ENCODE results near the gene MBD5. TPM values are rescaled to one million over a fixed set of nuclear protein-coding genes. Genes with fewer than 3 reads are reported as not detected.

MBD5 gene
- total and polyA plus RNA-seq, 2 of the 4 experiments (the other 2 are of a cell fraction) = 9.8 to 14.2 TPM

- ATAC-seq (ENCODE audit: low read depth) = no peak
These were observed 280.5 kb downstream of the MBD5 start for GRCh38 chr2:148301362-148301761.

More at GRCh38 chr2:148301362-148301761, 280.5 kb downstream of the MBD5 start:
- BruUV-seq (replicated peaks) = no TSS peak
- no peak overlapping the region for H2BK120ac ChIP-seq (ENCODE audit: low read depth, low read length)
- no peak overlapping the region for H2BK20ac ChIP-seq (ENCODE audit: low read depth, low read length)
- H3K27me3 ChIP-seq (ENCODE audit: control insufficient read depth, insufficient read depth, low read length) = no peaks in the 10 kb centered on the region
- H3K27ac ChIP-seq (ENCODE audit: insufficient read depth, low read length) = no peak overlapping the region
- no peak for DNase-seq
- H2BK5ac ChIP-seq (ENCODE audit: low read depth, low read length, poor library complexity, severe bottlenecking) = no peak overlapping the region
- intact Hi-C loops (cut with micrococcal nuclease) = no loop called here
- H2AK5ac ChIP-seq (ENCODE audit: low read depth, low read length) = no peak overlapping the region
- peaks cover 3% of the 10 kb centered on the region for H3K4me1 ChIP-seq (ENCODE audit: control insufficient read depth, insufficient read depth, low read length)
- no peak overlapping the region for H2AFZ ChIP-seq (replicated peaks; ENCODE audit: low read length, poor library complexity)
- H4K20me1 ChIP-seq (ENCODE audit: insufficient read depth, low read length) = no peaks in the 10 kb centered on the region
- H3K4me2 ChIP-seq (ENCODE audit: low read depth, low read length) = no peak overlapping the region
- H2BK15ac ChIP-seq (ENCODE audit: low read depth, low read length) = no peak overlapping the region
- WGBS, 2 experiments (ENCODE audit: extremely low coverage in 2 of 2, insufficient read length in 1 of 2) = 100% methylated on average over 1 of the region's 3 CpGs; no CpG with 5 or more reads in 1 of the 2 experiments
- no peak overlapping the region for H4K91ac ChIP-seq (ENCODE audit: insufficient read depth, low read depth, low read length)
- peaks cover 4% of the 10 kb centered on the region; the same call in 1 of the 2 replicates for H3K9me1 ChIP-seq (ENCODE audit: insufficient read depth, low read length)
- H3K79me1 ChIP-seq (ENCODE audit: low read depth in 1 of 2, low read length in 2 of 2) = no peaks in the 10 kb centered on the region
- dilution Hi-C loops (cut with HindIII; ENCODE audit: low sequenced_read_pairs, unreplicated experiment) = no loop called here
- no peak overlapping the region for H4K8ac ChIP-seq (ENCODE audit: low read depth in 2 of 2, low read length in 2 of 2)
- H3K9me3 ChIP-seq (ENCODE audit: control insufficient read depth, insufficient read depth, low read length) = no peaks in the 10 kb centered on the region
- H3K23ac ChIP-seq (ENCODE audit: low read depth, low read length) = no peak overlapping the region
- H3K14ac ChIP-seq (replicated peaks; ENCODE audit: low read depth, low read length) = no peak overlapping the region
- H3K36me3 ChIP-seq (ENCODE audit: control insufficient read depth, insufficient read depth, low read length) = no peaks in the 10 kb centered on the region
- H3K4me3 ChIP-seq (ENCODE audit: insufficient read depth, low read depth, low read length) = no peak overlapping the region
- H2AK9ac ChIP-seq (replicated peaks; ENCODE audit: low read depth, low read length, poor library complexity) = no peak overlapping the region
- no peak overlapping the region for H4K5ac ChIP-seq (ENCODE audit: low read depth, low read length)
- no peak overlapping the region for H3K4ac ChIP-seq (ENCODE audit: low read depth, low read length)
- ChIA-PET CTCF (no interaction called here), POLR2A (ENCODE audit: unreplicated experiment) (no interaction called here)
- in situ Hi-C loops (cut with MboI; ENCODE audit: low sequenced_read_pairs) = no loop called here
- H3K56ac ChIP-seq (ENCODE audit: extremely low read depth, insufficient read depth, low read length) = no peak overlapping the region
- no peak overlapping the region for H3K9ac ChIP-seq (ENCODE audit: low read depth, low read length)
- no peak overlapping the region for H3K18ac ChIP-seq (ENCODE audit: low read depth, low read length)
- TF ChIP-seq CTCF (conservative IDR thresholded peaks at IDR 0.05; ENCODE audit: low read depth, low read length) (no peak), CEBPB (IDR thresholded peaks at IDR 0.05; ENCODE audit: low read depth, low read length) (no peak), SMC3 (IDR thresholded peaks at IDR 0.05; ENCODE audit: low read depth, low read length) (no peak), RCOR1 (IDR thresholded peaks at IDR 0.05; ENCODE audit: insufficient replicate concordance, low read length) (no peak), POLR2A (IDR thresholded peaks at IDR 0.05; ENCODE audit: low read depth, low read length) (no peak), RAD21 (IDR thresholded peaks at IDR 0.05; ENCODE audit: low read length) (no peak)

All from IMR-90 (cell line).